KMS-11 (cell line): ENCODE data around the gene CACNG6.

Source experiments
- H2AFZ ChIP-seq: fragments of 200-600 bp; sonication (generic); 2 replicates; pipeline ENCODE4 v1.6.1; 2016; ENCODE audit warnings: antibody characterized with exemption, mixed run types, low read depth
- H3K27ac ChIP-seq: fragments of 200-600 bp; sonication (generic); 2 replicates; pipeline ENCODE4 v1.6.1; 2016; ENCODE audit warnings: mild to moderate bottlenecking, mixed run types
- H3K27me3 ChIP-seq: fragments of 200-600 bp; sonication (generic); 2 replicates; pipeline ENCODE4 v1.6.1; 2017; ENCODE audit warnings: mild to moderate bottlenecking, low read depth, mixed run types, moderate library complexity; ENCODE audit not compliant: insufficient read depth
- H3K36me3 ChIP-seq: fragments of 200-600 bp; sonication (generic); 2 replicates; pipeline ENCODE4 v1.6.1; 2017; ENCODE audit warnings: mild to moderate bottlenecking, mixed run types; ENCODE audit not compliant: insufficient read depth
- H3K4me1 ChIP-seq: fragments of 200-600 bp; sonication (generic); 2 replicates; pipeline ENCODE4 v1.6.1; 2016; ENCODE audit warnings: mild to moderate bottlenecking, low read depth, mixed run types; ENCODE audit not compliant: poor library complexity, severe bottlenecking
- H3K4me2 ChIP-seq: fragments of 200-600 bp; sonication (generic); 2 replicates; pipeline ENCODE4 v1.7.0; 2016; ENCODE audit warnings: mild to moderate bottlenecking, mixed run types
- H3K4me3 ChIP-seq: fragments of 200-600 bp; sonication (generic); IDR thresholded peaks from 2 replicates; pipeline ENCODE4 v1.6.1; 2017; ENCODE audit warnings: low read depth, low read length, mixed read lengths; ENCODE audit not compliant: insufficient read depth
- H3K79me2 ChIP-seq: fragments of 200-600 bp; sonication (generic); 2 replicates; pipeline ENCODE4 v1.6.1; 2016; ENCODE audit warnings: low read depth, mixed run types; ENCODE audit not compliant: insufficient read depth
- H3K9ac ChIP-seq: fragments of 200-600 bp; sonication (generic); 2 replicates; pipeline ENCODE4 v1.6.1; 2016; ENCODE audit warnings: mild to moderate bottlenecking, mixed run types
- H4K20me1 ChIP-seq: fragments of 200-600 bp; sonication (generic); 2 replicates; pipeline ENCODE4 v1.6.1; 2016; ENCODE audit warnings: mild to moderate bottlenecking, mixed run types; ENCODE audit not compliant: insufficient read depth
- TF ChIP-seq, protein P1 (sequence below): fragments of 200-600 bp; sonication (generic); conservative IDR thresholded peaks from 2 replicates; pipeline ENCODE4 v1.6.1; 2017; ENCODE audit warnings: low read depth, mild to moderate bottlenecking, antibody characterized with exemption, low read length, moderate library complexity, mixed read lengths

Gene CACNG6

DNA sequence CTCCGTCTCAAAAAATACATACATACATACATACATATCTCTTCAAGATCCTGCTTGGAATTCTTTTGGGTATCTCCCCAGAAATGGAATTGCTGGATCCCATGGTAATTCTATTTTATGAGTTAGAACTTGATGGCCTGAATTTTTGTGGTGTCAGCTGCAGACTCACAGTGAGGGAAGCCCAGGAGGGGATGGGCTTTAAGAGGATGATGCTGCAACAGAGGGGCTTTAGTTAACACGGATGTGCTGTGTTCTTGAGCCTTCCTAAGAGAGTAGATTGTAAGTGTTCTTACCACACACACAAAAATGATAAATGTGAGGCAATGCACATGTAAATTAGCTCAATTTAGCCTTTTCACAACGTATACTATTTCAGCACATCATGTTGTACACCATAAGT is 31.8 kb downstream of the CACNG6 start:
- Histone ChIP-seq H3K4me2 (no peak overlapping the region), H3K4me1 (no peaks in the 10 kb centered on the region), H2AFZ (no peak overlapping the region), H3K79me2 (no peaks in the 10 kb centered on the region), H4K20me1 (no peaks in the 10 kb centered on the region), H3K27ac (no peak overlapping the region), H3K27me3 (no peaks in the 10 kb centered on the region), H3K4me3 (no peak overlapping the region), H3K9ac (no peak overlapping the region), H3K36me3 (no peaks in the 10 kb centered on the region)
- TF ChIP-seq, protein P1, sequence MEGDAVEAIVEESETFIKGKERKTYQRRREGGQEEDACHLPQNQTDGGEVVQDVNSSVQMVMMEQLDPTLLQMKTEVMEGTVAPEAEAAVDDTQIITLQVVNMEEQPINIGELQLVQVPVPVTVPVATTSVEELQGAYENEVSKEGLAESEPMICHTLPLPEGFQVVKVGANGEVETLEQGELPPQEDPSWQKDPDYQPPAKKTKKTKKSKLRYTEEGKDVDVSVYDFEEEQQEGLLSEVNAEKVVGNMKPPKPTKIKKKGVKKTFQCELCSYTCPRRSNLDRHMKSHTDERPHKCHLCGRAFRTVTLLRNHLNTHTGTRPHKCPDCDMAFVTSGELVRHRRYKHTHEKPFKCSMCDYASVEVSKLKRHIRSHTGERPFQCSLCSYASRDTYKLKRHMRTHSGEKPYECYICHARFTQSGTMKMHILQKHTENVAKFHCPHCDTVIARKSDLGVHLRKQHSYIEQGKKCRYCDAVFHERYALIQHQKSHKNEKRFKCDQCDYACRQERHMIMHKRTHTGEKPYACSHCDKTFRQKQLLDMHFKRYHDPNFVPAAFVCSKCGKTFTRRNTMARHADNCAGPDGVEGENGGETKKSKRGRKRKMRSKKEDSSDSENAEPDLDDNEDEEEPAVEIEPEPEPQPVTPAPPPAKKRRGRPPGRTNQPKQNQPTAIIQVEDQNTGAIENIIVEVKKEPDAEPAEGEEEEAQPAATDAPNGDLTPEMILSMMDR = no peak

DNA sequence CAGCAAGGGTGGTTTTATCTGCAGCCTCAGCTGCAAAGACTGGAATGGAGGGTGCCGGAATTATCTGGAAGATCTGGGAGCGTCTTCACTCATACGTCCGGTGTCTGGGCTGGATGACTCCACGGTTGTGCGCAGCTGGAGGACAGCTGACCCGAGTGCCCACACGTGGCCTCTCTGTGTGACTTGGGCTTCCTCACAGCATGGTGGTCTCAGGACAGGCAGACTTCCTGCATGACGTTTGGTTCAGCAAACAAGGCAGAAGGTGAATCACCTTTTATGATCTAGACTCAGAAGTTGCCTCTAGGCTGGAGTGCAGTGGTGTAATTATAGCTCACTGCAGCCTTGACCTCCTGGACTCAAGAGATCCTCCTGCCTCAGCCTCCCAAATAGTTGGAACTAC is 33.2 kb downstream of the CACNG6 start:
- Histone ChIP-seq H3K36me3 (no peaks in the 10 kb centered on the region), H3K79me2 (no peaks in the 10 kb centered on the region), H3K4me1 (no peaks in the 10 kb centered on the region), H3K27ac (no peak overlapping the region), H3K4me2 (no peak overlapping the region), H3K9ac (no peak overlapping the region), H3K27me3 (no peaks in the 10 kb centered on the region), H4K20me1 (no peaks in the 10 kb centered on the region), H3K4me3 (no peak overlapping the region), H2AFZ (no peak overlapping the region)
- TF ChIP-seq, protein P1 = no peak

DNA sequence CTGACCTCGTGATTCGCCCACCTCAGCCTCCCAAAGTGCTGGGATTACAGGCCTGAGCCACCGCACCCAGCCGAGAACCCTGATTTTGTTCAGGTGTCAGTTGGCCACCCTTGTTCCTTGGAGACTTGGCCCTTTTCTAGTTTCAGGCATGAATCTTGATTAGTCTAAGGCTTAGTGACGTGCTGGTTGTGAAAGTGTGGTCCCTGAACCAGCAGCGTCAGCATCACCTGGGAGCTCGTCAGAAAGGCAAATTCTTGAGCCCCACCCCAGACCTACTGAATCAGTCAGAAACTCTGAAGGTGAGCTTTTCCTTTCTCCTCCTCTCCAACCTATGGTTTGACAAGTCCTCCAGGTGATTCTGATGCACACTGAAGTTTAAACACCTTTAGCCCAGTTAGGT is 35.2 kb downstream of the CACNG6 start:
- Histone ChIP-seq H3K27me3 (no peaks in the 10 kb centered on the region), H3K36me3 (no peaks in the 10 kb centered on the region), H3K79me2 (no peaks in the 10 kb centered on the region), H4K20me1 (no peaks in the 10 kb centered on the region), H3K9ac (no peak overlapping the region), H2AFZ (no peak overlapping the region), H3K4me2 (no peak overlapping the region), H3K27ac (no peak overlapping the region), H3K4me3 (no peak overlapping the region), H3K4me1 (no peaks in the 10 kb centered on the region)
- TF ChIP-seq, protein P1 = no peak

DNA sequence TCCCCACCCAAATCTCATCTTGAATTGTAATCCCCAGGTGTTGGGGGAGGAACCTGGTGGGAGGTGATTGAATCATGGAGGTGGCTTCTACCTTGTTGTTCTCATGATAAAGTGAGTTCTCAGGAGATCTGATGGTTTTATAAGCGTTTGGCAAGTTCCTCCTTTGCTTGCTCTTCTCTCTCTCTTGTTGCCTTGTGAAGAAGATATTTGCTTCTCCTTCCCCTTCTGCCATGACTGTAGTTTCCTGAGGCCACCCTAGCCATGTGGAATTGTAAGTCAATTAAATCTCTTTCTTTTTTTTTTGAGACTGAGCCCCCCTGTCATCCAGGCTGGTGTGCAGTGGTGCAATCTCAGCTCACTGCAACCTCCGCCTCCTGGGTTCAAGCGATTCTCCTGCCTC is 37.9 kb downstream of the CACNG6 start:
- TF ChIP-seq, protein P1 = no peak
- Histone ChIP-seq H3K4me1 (no peaks in the 10 kb centered on the region), H3K79me2 (no peaks in the 10 kb centered on the region), H3K4me3 (no peak overlapping the region), H3K4me2 (no peak overlapping the region), H3K27me3 (no peaks in the 10 kb centered on the region), H3K9ac (no peak overlapping the region), H4K20me1 (no peaks in the 10 kb centered on the region), H3K36me3 (no peaks in the 10 kb centered on the region), H3K27ac (no peak overlapping the region), H2AFZ (no peak overlapping the region)

DNA sequence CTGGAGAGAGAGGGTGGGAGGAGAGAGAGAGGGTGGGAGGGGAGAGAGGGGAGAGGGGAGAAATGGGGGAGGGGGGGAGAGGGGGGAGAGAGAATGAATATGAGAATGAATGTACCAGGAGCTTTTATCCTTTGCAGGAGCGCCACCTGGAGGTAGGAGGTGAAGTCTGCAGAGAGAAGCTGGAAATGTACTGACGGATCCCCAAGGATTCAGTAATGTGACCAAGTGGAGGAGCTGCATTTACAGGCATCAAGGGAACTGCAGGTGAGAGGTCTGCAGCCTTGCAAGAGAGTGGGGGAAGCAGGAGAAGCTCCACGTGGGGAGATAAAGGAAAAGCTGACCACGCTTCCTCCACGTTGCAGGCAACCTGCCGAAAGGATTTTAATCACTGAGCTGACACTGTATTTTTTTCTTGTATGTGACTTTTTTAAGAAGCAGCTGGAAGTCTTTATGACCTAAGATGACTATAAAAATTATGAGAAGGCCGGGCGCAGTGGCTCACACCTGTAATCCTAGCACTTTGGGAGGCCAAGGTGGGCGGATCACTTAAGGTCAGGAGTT is 38.6 kb downstream of the CACNG6 start:
- Histone ChIP-seq H3K4me1 (no peaks in the 10 kb centered on the region), H3K27me3 (no peaks in the 10 kb centered on the region), H3K9ac (no peak overlapping the region), H4K20me1 (no peaks in the 10 kb centered on the region), H3K36me3 (no peaks in the 10 kb centered on the region), H3K27ac (no peak overlapping the region), H3K4me3 (no peak overlapping the region), H3K4me2 (no peak overlapping the region), H3K79me2 (no peaks in the 10 kb centered on the region), H2AFZ (no peak overlapping the region)
- TF ChIP-seq, protein P1 = peak; percentile 39; the same call in 1 of the 2 replicates
